GM19397 (cell line): ENCODE data around the gene CYSRT1.

ENCODE experiments used
- ATAC-seq: cut with Tn5 transposase; IDR thresholded peaks from one replicate; pipeline ENCODE4 v1.9.1; 2021; ENCODE audit warnings: mild to moderate bottlenecking, moderate library complexity; ENCODE audit not compliant: unreplicated experiment

Gene CYSRT1

DNA sequence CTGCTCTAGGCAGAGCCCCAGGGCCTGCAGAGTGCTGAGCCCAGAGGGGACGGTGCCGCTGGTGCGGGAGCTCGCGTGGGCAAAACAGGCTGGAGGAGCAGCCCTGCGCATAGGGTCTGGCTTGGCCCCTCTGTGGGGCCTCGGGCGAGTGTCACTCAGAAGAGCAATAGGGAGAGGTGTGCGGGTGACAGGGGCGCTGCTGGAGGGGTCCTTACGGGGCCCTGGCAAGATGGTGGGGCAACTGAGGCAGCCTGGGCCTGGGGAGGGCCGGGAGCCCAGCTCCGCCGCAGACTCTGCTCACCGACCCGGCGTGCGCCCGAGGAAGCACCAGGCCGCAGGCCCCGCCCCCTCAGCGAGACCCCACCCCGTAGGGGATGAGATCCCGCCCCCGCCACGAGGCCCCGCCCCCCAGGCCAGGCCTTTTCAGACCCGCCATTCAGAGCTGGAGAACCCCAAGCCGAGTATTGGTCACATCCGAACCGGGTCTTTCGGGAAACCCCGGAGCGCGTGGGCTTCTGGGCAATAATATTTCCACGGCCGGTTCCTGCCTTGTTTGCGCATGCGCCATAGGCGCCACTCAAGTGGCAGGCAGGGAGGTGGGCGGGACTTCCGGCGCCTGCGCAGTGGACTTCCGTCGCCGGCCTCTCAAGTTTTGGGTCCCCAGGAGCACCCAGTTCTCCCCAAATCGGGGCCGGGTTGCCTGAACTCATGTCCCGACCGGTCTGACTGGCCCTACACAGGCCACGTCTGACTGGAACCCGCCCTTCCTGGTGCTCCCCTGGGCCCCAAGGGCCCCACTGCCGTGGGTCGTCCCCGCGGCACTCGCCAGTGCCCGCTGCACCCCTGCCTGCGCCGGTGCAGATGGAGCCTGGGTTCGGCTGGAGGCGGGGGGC is 1.6 kb upstream of the CYSRT1 start:
- ATAC-seq: peak; percentile 66

DNA sequence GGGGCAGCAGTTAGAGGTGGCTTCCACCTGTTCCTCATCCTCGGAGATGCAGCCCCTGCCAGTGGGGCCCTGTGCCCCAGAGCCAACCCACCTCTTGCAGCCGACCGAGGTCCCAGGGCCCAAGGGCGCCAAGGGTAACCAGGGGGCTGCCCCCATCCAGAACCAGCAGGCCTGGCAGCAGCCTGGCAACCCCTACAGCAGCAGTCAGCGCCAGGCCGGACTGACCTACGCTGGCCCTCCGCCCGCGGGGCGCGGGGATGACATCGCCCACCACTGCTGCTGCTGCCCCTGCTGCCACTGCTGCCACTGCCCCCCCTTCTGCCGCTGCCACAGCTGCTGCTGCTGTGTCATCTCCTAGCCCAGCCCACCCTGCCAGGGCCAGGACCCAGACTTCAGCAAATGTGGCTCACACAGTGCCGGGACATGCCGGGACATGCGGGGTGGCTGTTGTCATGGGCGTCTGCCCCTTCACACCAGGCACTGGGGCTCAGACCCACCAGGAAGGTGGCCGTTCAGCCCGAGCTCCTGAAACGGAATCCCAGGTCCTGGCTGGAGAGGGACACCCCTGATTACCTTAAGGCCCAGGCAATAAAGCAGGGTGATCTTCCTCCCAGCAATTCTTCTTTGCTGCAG is 841 bp downstream of the CYSRT1 start:
- ATAC-seq: no peak

DNA sequence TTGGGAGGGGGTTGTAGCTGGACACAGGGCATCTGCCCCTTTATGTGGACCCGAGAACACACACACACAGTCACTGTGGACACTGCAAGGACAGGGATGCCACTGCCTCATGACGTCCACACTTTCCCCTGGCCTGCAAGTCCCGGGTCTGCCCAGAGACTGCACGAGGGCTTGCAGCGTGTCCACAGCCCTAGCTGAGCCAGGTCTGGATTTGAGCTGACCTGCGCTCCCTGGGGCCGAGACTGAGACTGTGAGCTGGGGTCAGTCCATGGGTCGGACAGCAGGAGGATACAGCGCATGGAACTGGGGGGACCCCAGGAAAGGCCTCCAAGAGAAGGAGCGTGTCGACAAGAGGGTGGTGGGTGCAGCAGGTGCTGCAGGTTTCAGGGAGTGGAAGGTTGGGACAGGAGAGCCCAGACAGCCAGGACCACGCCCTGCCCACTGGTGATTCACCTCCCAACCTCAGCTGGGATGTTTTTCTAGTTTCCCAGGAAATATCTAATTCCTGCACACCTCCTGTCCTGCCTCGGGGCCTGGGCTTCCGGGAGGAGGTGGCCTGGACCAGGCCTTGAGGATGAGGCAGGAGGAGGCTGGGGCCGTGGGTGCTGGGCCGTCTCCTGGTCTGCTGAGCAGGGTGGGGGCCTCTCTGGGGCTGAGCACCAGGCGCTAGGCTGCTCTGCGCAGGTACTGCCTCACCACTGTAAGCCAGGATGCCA is 1.5 kb downstream of the CYSRT1 start:
- no peak for ATAC-seq

DNA sequence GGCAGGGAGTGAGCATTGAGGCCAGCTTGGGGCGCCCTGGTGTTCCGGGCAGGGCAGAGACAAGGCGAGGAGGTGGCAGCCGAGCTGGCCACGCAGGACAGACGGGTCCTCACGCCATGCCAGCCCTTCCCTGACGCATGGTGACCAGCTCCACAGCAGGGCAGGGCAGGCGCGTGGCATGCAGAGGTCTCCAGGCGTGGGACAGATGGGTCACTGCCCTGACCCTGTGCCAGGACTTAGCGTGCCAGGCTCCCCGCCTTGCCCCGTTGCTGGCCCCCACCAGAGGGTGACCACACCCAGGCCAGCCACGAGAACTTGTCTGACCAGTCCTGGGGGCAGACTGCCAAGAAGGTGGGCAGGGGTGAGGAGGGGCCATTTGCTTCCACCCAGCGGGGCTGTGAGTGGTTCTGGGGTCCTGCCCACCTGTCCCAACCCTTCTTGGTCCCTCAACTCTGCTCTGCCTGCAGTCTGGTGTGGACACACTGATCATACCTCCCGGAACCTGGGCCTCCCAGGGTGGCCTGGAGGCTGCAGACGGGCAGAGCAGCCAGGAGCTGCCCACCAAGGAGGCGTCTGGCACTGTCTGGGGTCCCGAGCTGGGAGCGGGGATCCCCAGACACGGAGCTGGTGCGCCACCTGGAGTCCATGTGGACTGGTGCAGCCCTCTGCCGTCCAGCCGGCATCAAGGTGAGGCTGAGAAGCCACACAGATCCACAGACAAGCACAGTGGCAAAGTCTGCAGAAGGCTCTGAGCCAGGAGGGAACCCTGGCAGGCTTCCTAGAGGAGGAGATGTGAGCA is 2.3 kb downstream of the CYSRT1 start, which contains the start of gene RNF224:
Gene RNF224 (plus strand): TSS at position 449 of the 799 bp plus-strand sequence. CDS start 834 bp downstream, outside the sequence.
- no peak for ATAC-seq

DNA sequence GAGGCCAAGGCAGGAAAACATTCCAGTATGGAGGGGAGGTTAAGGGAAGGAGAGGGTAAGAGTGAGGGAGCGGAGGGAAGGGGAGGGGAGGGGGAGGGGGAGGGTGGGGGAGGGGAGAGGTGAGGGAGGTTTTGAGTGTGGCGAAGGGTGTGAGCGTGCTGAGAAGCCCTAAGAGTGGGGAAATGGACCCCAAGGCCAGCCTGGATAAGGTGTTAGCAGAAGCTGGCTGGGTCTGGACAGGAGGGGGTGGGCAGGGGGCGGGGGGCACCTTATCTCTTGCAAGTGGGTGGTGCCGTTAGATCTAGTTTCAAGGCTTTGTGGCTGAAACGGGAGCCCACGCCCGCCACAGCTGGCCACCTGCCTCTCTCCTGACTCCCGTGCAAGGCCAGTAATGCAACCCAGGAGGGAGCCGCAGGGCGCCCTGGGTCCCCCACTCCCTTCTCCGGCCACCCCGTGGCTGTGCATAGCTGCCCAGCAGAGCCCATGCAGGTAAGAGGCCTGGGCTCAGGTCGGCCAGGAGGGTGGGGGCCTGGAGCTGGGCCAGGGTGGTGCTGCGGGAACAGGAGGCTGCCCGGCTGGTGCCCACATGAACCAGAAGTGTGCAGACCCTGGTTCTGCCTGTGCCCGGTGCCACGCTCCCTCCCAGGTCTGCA is 3.0 kb downstream of the CYSRT1 start:
- no peak for ATAC-seq

DNA sequence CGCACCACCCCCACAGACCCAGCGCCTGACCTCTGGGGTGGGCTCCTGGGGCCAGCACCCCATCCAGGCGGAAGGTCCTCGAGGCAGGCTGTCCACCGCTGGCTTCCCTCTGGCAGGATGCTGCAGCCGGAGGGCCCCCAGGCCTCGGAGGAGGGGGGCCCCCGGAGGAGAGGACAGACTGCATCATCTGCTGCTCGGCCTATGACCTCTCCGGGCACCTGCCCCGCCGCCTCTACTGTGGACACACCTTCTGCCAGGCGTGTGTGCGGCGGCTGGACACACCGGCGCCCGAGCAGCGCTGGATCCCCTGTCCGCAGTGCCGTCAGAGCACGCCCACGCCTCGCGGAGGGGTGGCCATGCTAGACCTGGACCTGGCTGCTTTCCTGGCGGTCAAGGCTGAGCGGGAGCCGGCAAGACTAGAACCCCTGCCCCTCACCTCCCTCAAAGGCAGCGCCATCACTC is 3.6 kb downstream of the CYSRT1 start:
- ATAC-seq: no peak

DNA sequence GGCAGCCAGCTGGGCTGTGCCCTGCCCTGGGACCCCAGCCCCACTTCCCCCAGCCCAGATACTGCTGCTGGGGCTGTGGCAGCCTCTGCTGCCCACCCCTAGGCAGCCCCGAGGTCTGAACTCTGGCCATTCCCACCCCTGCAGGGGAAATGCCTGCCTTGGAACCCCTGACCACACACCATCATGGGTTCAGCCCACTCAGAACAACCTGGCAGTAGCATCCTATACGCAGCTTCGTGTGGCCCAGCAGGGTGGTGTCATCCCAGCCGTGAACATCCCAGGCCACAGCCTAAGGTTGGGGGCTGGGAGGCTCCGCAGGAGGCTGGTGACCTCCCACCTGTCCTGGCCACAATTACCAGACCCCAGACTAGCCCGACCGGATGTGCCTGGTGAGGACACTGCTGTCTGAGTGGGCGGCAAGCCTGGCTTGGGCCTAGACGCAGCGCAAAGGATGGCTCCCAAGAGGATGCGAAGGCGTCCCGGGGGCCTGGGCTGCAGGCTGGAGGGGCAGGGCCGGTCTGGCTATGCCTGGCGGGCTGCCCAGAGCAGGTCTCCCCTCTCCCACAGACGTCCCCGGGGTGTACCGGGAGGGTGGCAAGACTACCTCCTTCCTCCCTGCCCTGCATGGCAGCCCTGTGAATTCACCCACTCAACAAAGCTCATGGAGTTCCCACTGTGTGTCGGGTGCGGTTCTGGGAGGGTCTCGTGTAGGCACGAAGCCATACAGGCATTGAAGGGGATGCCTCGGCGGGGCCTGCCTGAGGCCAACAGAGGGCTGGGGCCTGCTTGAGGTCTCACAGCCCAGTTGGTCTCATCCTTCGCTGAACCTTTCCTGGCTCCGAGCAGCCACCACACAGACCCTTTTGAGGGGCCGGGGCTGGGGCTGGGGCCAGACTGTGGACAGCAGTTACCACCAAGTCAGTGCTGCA is 4.3 kb downstream of the CYSRT1 start:
- ATAC-seq: no peak

DNA sequence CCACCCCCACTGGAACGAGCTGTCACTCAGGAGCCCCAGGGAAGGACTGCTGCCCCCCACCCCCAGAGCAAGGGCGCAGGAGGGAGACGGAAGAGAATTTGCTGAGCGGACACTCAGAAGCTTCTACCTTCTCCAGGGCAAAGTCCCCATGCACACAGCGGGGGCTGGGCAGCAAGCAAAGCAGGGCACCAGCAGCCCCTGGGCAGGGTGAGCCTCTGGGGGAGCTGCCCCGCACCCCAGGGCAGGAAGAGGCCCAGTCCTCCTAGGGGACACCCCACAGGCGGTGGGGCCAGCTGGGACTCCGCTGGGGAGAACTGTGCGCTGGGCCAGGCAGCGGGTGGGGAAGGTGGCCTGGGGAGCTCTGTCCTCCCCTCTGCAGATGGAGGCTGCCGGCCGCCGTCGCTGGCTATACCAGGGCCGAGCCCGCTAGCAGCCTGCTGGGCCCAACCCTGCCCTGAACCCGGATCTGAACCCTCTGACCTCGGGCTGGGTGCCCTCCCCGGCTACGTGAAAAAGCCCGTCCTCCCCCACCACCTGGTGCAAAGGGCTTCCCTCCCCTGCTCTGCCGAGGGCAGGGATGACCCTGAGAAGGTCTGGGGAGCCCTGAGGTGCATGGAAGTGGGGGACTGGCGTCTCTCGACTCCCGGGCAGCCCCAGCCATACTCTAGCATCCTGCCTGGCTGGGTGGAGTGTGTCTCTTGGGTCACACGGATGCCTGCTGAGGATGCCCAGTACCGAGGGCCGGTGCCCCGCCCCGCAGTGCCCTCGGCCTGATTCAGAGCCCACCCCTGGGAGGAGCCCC is 5.1 kb downstream of the CYSRT1 start:
- no peak for ATAC-seq

DNA sequence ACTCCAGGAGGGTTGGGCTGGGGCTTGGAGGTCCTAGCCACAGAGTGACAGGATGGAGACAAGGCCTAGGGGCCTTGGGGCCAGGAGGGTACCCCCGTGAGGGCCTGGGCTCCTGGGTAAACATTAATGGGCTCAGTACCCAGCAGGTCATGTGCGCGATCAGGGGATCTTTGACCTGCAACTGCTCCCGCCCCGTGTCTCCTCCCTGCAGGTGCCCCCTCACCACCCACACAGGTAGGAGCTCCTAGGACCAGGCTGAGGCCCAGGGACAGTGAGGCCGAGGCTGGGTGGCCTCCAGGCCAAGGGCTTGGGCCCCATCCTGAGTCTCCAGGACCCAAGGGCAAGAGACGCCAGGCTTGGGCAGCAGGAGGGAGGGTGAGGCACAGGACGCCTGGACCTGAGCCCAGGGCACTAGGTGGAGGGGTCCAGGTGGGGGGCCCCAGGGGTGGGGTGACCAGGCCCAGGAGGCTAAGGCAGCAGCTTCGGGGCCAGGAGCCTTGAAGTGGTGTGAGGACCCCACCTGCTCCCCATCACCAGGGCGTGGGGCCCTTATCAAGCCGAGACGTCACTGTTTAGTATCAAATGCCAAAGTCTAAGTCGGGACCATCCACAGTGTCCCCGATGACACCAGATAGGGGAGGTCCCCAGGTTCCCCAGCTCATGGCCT is 5.9 kb downstream of the CYSRT1 start, which contains the start of gene SLC34A3:
Gene SLC34A3 (plus strand): TSS at position 197 of the 667 bp plus-strand sequence. CDS start 802 bp downstream, outside the sequence.
- no peak for ATAC-seq

DNA sequence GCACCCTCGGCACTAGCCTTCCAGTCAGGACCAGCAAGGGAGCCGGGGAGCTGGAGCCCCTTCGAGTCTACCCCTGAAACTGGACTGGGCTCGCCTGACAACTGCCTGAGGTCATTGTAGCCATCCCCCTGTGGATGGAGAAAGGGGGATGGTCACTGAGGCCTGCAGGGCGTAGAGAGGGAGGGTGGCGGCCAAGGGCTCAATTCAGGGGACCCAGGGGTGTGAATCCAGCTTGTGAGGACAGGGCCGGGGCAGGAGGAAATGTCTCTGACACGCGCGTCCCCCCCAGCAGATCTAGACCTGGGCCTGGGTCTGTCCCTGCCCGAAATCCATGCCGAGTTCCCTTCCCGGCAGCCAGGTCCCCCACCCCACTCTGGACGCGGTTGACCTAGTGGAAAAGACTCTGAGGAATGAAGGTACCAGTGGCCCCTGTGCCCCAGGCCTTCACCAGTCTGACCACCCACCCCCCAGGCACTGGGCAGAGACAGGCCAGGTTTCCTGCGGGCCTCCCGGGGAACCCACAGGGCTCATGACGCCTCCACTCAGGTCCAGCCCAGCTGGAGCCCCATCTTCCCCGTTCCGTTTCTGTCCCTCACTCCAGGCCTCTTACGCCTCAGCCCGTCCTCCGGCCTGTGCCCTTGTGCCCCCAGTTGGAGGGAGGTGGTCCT is 6.5 kb downstream of the CYSRT1 start:
- no peak for ATAC-seq

DNA sequence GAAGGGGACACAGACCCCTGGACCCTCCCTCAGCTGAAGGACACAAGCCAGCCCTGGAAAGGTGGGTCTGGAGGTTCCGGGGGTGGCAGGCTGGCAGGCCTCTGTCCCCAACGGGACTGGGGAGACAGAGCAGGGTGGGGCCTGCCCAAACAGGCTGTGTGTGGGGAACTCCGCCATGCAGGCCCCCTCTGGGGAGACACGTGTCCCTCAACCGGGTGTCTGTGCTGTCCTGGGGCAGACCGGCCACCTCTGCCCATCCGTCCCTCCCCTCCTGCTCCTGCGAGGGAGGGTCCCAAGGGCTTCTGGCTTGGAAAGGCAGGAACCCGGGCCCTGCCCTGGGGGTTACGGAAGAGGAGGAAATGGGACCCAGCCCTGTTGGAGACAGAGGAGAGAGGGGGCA is 7.1 kb downstream of the CYSRT1 start:
- no peak for ATAC-seq

DNA sequence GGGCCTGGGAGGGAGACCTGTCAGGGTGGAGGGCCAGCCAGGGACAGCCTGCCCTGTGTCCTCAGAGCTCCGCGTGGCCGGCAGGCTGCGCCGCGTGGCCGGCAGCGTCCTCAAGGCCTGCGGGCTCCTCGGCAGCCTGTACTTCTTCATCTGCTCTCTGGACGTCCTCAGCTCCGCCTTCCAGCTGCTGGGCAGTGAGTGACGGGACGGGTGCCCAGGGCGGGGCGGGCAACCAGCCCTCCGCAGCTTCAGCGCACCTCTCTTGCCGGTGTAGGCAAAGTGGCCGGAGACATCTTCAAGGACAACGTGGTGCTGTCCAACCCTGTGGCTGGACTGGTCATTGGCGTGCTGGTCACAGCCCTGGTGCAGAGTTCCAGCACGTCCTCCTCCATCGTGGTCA is 7.5 kb downstream of the CYSRT1 start:
- ATAC-seq: no peak

DNA sequence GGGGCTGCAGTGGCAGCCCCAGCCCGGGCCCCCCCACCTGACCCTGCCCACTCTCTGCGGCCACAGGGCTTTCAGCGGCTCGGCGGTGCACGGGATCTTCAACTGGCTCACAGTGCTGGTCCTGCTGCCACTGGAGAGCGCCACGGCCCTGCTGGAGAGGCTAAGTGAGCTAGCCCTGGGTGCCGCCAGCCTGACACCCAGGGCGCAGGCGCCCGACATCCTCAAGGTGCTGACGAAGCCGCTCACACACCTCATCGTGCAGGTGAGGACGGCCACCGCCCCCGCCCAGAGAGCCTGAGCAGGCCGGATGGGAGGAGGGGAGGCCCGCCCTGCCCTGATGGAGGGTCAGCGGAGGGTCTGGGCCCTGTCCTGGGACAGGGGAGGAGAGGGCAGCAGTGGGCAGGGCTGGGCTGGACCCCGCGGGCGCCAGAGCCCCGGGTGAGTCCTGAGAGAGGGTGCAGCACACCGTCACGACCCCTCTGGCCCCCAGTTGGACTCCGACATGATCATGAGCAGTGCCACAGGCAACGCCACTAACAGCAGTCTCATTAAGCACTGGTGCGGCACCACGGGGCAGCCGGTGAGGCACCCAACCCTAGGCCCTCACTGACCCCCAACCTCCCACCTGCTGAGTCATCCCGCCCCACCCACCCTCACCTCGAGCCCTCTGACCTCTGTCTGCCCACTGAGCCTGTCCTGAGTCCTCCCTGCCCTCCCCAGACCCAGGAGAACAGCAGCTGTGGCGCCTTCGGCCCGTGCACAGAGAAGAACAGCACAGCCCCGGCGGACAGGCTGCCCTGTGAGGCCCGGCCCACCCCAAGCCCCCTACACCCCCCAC is 8.4 kb downstream of the CYSRT1 start:
- no peak for ATAC-seq

DNA sequence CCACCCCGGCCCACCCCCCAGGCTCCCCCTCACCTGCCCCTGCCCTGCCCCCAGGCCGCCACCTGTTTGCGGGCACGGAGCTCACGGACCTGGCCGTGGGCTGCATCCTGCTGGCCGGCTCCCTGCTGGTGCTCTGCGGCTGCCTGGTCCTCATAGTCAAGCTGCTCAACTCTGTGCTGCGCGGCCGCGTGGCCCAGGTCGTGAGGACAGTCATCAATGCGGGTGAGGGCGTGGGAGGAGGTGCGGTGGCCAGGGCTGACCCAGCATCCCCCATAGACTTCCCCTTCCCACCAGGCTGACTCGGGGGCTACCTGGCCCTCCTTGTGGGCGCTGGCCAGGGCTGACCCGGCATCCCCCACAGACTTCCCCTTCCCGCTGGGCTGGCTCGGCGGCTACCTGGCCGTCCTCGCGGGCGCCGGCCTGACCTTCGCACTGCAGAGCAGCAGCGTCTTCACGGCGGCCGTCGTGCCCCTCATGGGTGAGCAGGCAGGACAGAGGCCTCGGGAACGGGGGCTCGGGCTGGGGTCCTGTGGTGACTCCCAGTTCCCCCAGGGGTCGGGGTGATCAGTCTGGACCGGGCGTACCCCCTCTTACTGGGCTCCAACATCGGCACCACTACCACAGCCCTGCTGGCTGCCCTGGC is 9.2 kb downstream of the CYSRT1 start:
- ATAC-seq: no peak

DNA sequence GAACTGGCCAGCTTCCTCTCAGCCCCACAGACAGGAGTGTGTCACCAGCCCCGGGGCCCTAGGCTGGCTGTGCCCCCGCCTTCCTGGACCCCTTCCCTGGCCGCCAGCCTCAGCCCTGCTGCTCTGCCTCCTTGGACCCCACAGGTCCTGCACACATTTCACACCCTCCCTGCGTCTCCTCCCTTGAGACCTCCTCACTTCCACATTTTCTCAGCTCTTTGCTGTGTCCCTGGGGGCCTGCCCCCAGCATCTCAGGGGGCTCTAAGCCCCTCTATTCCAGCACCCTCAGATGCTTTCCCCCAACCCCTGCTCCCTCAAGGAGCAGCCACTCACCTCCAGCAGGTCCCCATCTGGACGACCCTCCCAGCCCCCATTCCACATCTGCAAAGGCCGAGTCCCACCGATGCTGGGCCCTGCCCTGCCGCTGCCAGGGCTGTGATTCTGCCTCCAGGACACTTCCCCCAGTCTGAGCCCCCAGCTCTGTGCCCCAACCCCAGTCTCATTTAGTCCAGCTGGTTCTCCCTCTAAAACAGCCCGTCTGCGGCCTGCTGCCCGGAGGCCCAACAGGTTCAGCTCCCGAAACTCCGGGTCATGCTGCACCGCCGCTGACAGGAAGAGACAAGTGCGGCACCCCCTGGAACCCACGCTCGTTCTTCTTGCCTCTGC is 9.9 kb downstream of the CYSRT1 start:
- no peak for ATAC-seq
